DMS114 treated with DMSO at 0.1 percent for 48 hours (cell line): ENCODE data around the gene NSUN2.
"Not testable (repeated sequence)": the region's sequence is repeated elsewhere in the genome, so short reads cannot be mapped to it uniquely, and the experiment has no call there.

Experiments
- DNase-seq: peaks from one replicate; lab custom pipeline; 2025; ENCODE audit not compliant: unreplicated experiment; lab: John Stamatoyannopoulos, UW

The NSUN2 gene

GRCh38 chr5:6645571-6646362 lies 12.9 kb upstream of the NSUN2 start:
- not testable (repeated sequence) for DNase-seq

GRCh38 chr5:6644794-6645241 lies 12.0 kb upstream of the NSUN2 start:
- no peak for DNase-seq

- no peak for DNase-seq
These were observed 9.8 kb upstream of the NSUN2 start for GRCh38 chr5:6642655-6643054.

- DNase-seq = no peak
These were observed 5.4 kb upstream of the NSUN2 start for GRCh38 chr5:6638236-6638635.

GRCh38 chr5:6637590-6637989 lies 4.7 kb upstream of the NSUN2 start:
- no peak for DNase-seq

- DNase-seq = no peak
These were observed 4.2 kb upstream of the NSUN2 start for GRCh38 chr5:6637022-6637421.

- DNase-seq = no peak
These were observed 3.4 kb upstream of the NSUN2 start for GRCh38 chr5:6636293-6636692.

GRCh38 chr5:6634788-6635430 lies 2.1 kb upstream of the NSUN2 start:
- DNase-seq = no peak

GRCh38 chr5:6634306-6634705 lies 1.5 kb upstream of the NSUN2 start:
- DNase-seq = no peak

GRCh38 chr5:6633469-6634245 lies 813 bp upstream of the NSUN2 start:
- no peak for DNase-seq

GRCh38 chr5:6632324-6632887 lies 438 bp downstream of the NSUN2 start:
- no peak for DNase-seq

GRCh38 chr5:6631441-6631840 lies 1.4 kb downstream of the NSUN2 start:
- DNase-seq = no peak

- DNase-seq = no peak
These were observed 6.3 kb downstream of the NSUN2 start for GRCh38 chr5:6626508-6626907.

- no peak for DNase-seq
These were observed 8.9 kb downstream of the NSUN2 start for GRCh38 chr5:6623941-6624340.

- DNase-seq = no peak
These were observed 9.6 kb downstream of the NSUN2 start for GRCh38 chr5:6623228-6623627.

GRCh38 chr5:6616632-6617031 lies 16.2 kb downstream of the NSUN2 start:
- DNase-seq = no peak

- DNase-seq = no peak
These were observed 17.6 kb downstream of the NSUN2 start for GRCh38 chr5:6615034-6615815.

GRCh38 chr5:6611334-6612256 lies 21.2 kb downstream of the NSUN2 start:
- DNase-seq = no peak

- no peak for DNase-seq
These were observed 24.8 kb downstream of the NSUN2 start for GRCh38 chr5:6608016-6608415.

- no peak for DNase-seq
These were observed 25.3 kb downstream of the NSUN2 start for GRCh38 chr5:6607559-6607936.
